ENCODE measurements around the gene IFNAR1.
"Not testable (repeated sequence)": the region's sequence is repeated elsewhere in the genome, so short reads cannot be mapped to it uniquely, and the experiment has no call there.

Gene IFNAR1

DNA sequence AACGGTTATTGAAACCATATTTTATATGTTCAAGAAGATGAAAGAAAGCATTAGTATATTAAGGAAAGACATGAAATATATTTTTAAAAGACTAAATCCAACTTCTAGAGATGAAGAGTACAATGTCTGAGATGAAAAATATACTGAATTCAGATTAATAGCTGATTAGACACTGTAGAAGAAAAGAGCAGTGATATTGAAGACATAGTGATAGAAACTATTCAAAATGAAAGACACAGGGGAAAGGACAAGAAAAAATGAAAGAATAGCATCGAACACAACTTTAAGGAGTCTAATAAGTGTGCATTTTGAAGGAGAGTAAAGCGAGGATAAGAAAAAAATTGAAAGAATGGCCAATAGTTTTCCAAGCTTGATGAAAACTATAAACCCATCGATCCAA is 11.2 kb upstream of the IFNAR1 start:
- Histone ChIP-seq H3K4me1 (ENCODE audit: control insufficient read depth in 1 of 2, insufficient read depth in 1 of 2, low read depth in 1 of 2, low read length in 1 of 2) (peaks cover 6 to 7% of the 10 kb centered on the region in 2 experiments), H3K9me3 (no peaks in the 10 kb centered on the region), H3K27me3 (no peaks in the 10 kb centered on the region), H3K4me3 (ENCODE audit: low read depth in 1 of 2, low read length in 1 of 2) (no peak overlapping the region), H3K27ac (no peak overlapping the region), H3K36me3 (no peaks in the 10 kb centered on the region)
- TF ChIP-seq, protein P1, sequence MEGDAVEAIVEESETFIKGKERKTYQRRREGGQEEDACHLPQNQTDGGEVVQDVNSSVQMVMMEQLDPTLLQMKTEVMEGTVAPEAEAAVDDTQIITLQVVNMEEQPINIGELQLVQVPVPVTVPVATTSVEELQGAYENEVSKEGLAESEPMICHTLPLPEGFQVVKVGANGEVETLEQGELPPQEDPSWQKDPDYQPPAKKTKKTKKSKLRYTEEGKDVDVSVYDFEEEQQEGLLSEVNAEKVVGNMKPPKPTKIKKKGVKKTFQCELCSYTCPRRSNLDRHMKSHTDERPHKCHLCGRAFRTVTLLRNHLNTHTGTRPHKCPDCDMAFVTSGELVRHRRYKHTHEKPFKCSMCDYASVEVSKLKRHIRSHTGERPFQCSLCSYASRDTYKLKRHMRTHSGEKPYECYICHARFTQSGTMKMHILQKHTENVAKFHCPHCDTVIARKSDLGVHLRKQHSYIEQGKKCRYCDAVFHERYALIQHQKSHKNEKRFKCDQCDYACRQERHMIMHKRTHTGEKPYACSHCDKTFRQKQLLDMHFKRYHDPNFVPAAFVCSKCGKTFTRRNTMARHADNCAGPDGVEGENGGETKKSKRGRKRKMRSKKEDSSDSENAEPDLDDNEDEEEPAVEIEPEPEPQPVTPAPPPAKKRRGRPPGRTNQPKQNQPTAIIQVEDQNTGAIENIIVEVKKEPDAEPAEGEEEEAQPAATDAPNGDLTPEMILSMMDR (IDR thresholded peaks at IDR 0.05): no peak

DNA sequence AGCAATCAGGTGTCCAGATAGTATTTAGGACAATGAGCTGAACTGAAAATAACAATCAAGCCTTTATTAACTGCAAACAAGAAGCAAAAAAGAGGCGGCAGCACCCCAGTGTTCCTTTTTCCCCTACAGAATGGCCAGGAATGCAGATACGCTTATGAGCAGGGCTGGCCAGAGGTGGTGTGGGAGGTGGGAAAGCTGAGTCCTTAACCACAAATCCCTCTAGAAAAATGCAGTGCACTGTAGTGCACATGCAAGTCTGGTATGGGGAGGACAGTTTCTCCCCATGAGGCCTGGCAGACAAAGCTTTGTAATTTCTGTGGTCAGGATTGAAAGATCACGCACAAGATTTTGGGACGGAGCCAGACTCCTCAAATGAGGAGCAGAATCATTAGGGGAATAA is 10.7 kb upstream of the IFNAR1 start:
- no peak overlapping the region for H3K27ac ChIP-seq
- no peaks in the 10 kb centered on the region for H3K27me3 ChIP-seq
- H3K4me3 ChIP-seq (ENCODE audit: low read depth in 1 of 2, low read length in 1 of 2): no peak overlapping the region
- peaks cover 6 to 7% of the 10 kb centered on the region in 2 experiments for H3K4me1 ChIP-seq (ENCODE audit: control insufficient read depth in 1 of 2, insufficient read depth in 1 of 2, low read depth in 1 of 2, low read length in 1 of 2)
- H3K36me3 ChIP-seq: no peaks in the 10 kb centered on the region
- TF ChIP-seq, protein P1 (IDR thresholded peaks at IDR 0.05): no peak
- no peaks in the 10 kb centered on the region for H3K9me3 ChIP-seq

DNA sequence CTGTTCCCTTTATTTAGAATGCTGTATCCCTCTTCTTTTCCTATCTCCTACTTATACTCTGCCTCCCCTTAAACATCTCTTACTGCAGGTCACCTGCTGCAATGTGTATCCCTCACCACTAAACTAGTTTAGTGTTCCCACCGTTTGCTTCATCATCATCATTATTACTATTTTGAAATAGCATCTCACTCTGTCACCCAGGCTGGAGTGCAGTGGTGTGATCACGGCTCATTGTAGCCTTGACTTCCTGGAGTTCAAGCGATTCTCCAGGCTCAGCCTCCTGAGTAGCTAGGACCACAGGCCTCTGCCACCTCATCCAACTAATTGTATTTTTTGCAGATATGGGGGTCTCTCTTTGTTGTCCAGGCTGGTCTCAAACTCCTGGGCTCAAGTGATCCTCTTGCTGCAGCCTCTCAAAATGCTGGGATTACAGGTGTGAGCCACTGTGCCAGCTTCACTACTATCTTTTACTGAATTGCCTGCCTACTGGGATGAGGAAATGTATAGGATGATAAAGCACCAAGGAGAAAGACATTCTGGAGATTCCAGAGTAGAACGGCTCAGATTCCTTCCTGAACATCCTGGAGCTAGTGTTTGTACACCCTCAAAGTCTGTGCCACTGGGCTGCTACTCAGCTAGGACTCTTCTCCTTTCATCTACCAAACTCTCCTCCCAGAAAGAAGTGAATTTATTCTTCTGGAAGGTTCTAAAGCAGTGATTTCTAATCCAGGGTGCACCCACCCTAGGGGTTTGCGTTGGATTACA is 8.6 kb upstream of the IFNAR1 start:
- no peak overlapping the region for H3K4me3 ChIP-seq (ENCODE audit: low read depth in 1 of 2, low read length in 1 of 2)
- no peaks in the 10 kb centered on the region for H3K27me3 ChIP-seq
- TF ChIP-seq, protein P1 (IDR thresholded peaks at IDR 0.05): no peak
- no peaks in the 10 kb centered on the region for H3K36me3 ChIP-seq
- H3K9me3 ChIP-seq: no peaks in the 10 kb centered on the region
- H3K4me1 ChIP-seq (ENCODE audit: control insufficient read depth in 1 of 2, insufficient read depth in 1 of 2, low read depth in 1 of 2, low read length in 1 of 2): peaks cover 6 to 7% of the 10 kb centered on the region in 2 experiments
- no peak overlapping the region for H3K27ac ChIP-seq

DNA sequence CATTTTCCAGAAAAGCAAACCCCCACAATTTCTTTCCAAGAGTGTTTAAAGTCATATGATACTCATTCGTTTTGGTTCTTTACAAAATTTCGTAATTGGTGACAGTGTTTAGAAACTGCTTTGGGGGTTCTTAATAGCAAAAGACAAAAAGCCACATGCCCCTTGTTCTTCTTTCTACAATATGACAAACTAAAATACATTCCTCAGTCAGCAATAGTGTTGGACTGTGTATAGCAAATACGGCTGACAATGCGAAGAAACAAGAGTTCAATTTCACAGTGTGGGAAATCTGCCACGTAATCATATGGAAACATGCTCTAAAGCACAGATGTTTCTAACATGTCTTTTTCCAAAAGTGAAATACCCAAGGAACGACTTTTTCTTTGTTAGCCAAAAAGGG is 7.6 kb upstream of the IFNAR1 start:
- TF ChIP-seq, protein P1 (IDR thresholded peaks at IDR 0.05): no peak
- Histone ChIP-seq H3K27ac (no peak overlapping the region), H3K4me1 (ENCODE audit: control insufficient read depth in 1 of 2, insufficient read depth in 1 of 2, low read depth in 1 of 2, low read length in 1 of 2) (peaks cover 3 to 4% of the 10 kb centered on the region in 2 experiments), H3K36me3 (no peaks in the 10 kb centered on the region), H3K27me3 (no peaks in the 10 kb centered on the region), H3K4me3 (ENCODE audit: low read depth in 1 of 2, low read length in 1 of 2) (no peak overlapping the region), H3K9me3 (no peaks in the 10 kb centered on the region)

DNA sequence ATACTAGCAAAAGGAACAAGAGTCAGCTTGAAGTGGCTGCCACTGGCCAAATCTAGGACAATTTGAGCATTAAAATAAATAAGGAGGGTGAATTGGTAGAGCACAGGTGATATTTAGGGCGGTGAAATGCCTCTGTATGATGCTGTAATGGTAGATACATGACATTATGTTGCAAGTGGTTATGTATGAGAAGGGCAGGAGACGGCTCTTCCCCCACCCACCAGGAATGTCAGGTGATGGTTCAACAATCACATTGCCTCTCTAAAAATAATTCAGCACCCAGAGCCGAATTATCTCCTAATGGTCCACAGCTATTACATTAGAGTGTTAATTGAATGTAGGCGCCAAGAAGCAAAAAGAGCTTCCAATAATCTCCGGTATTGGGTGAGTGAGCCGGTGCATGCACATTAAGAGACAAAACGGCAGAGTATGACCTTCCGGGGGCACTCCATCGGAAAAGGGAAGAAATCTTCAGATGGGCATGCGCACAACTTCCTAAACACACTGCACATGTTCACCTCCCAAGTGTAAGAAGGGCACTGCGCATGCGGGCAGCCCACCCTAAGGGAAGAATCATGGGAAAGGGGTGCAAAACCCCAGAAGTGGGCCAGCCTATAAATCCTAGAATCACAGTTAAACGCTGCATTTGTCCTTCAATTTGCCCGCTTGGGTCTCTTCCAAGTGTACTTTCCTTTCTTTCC is 6.8 kb upstream of the IFNAR1 start:
- H3K27ac ChIP-seq: no peak overlapping the region
- no peaks in the 10 kb centered on the region for H3K36me3 ChIP-seq
- H3K9me3 ChIP-seq: no peaks in the 10 kb centered on the region
- no peak overlapping the region for H3K4me3 ChIP-seq (ENCODE audit: low read depth in 1 of 2, low read length in 1 of 2)
- TF ChIP-seq, protein P1 (IDR thresholded peaks at IDR 0.05): no peak
- no peaks in the 10 kb centered on the region for H3K4me1 ChIP-seq (ENCODE audit: control insufficient read depth in 1 of 2, insufficient read depth in 1 of 2, low read depth in 1 of 2, low read length in 1 of 2)
- H3K27me3 ChIP-seq: no peaks in the 10 kb centered on the region

DNA sequence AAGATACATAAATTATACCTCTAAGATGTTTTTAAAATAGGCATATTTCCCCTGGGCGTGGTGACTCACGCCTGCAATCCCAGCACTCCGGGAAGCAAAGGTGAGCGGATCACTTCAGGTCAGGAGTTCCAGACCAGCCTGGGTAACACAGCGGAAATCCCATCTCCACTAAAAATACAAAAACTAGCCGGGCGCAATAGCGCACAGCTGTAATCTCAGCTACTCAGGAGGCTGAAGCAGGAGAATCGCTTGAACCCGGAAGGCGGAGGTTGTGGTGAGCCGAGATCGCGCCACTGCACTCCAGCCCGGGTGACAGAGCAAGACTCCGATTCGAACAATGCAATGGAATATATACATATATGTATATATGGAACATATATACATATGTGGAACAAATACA is 3.8 kb upstream of the IFNAR1 start:
- H3K4me1 ChIP-seq (ENCODE audit: control insufficient read depth in 1 of 2, insufficient read depth in 1 of 2, low read depth in 1 of 2, low read length in 1 of 2): peaks cover 15 to 16% of the 10 kb centered on the region in 2 experiments
- H3K27me3 ChIP-seq; H3K4me3 ChIP-seq (ENCODE audit: low read depth in 1 of 2, low read length in 1 of 2); H3K36me3 ChIP-seq; H3K9me3 ChIP-seq; H3K27ac ChIP-seq: not testable (repeated sequence)

DNA sequence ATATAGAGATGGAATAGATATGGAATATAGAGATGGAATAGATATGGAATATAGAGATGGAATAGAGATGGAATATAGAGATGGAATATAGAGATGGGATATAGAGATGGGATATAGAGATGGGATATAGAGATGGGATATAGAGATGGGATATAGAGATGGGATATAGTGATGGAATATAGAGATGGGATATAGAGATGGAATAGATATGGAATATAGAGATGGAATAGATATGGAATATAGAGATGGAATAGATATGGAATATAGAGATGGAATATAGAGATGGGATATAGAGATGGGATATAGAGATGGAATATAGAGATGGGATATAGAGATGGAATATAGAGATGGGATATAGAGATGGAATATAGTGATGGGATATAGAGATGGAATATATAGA is 1.2 kb upstream of the IFNAR1 start:
- not testable (repeated sequence) for H3K27me3 ChIP-seq, H3K9me3 ChIP-seq, H3K36me3 ChIP-seq
- peak overlapping the region; percentile 99 for H3K27ac ChIP-seq
- H3K4me1 ChIP-seq (ENCODE audit: control insufficient read depth in 1 of 2, insufficient read depth in 1 of 2, low read depth in 1 of 2, low read length in 1 of 2): peaks cover 33 to 41% of the 10 kb centered on the region in 2 experiments
- H3K4me3 ChIP-seq (ENCODE audit: low read depth in 1 of 2, low read length in 1 of 2): peak overlapping the region; percentile 97 to 100

Measured in neutrophil (primary cell).